HepG2 (cell line): ENCODE measurements around the gene SPTSSA. TPM values are rescaled to one million over a fixed set of nuclear protein-coding genes. Genes with fewer than 3 reads are reported as not detected.

Experiments used
- ATAC-seq: fragments of 200-7000 bp; cut with Tn5 transposase; 3 replicates; pipeline ENCODE4 v1.9.1; 2020; ENCODE audit warnings: mild to moderate bottlenecking, moderate library complexity
- BruUV-seq: library from RNA; stranded (reverse); fragments of 400-500 nt; replicated peaks from 2 replicates; lab custom pipeline; 2021; lab: Mats Ljungman, UMichigan
- CTCF ChIA-PET: fragments of 300-600 bp; formaldehyde crosslinking; extraction: SDS; loops from one replicate; lab custom pipeline; 2021; ENCODE audit warnings: low total read pairs, inconsistent platforms, low intra/inter-chr PET ratio; lab: Yijun Ruan, JAX
- POLR2A ChIA-PET: fragments of 350-600 bp; sonication (Branson Sonifier 250); formaldehyde crosslinking; loops from one replicate; lab custom pipeline; 2020; ENCODE audit warnings: antibody characterized with exemption, inconsistent platforms; lab: Yijun Ruan, JAX
- DNase-seq: peaks from one replicate; pipeline ENCODE4 v3.0.0-alpha.2; 2015; ENCODE audit warnings: low spot score
- FAIRE-seq: peaks from 3 replicates; lab custom pipeline; 2011; peaks lifted over from hg19 to GRCh38; lab: Jason Lieb, UNC
- H2AFZ ChIP-seq: one replicate; pipeline ENCODE4 v1.6.1; 2011; ENCODE audit warnings: low read length, inconsistent platforms
- H3K27ac ChIP-seq: fragments of 300-600 bp; 3 replicates; pipeline ENCODE4 v1.8.0; 2011; ENCODE audit warnings: mixed run types, mild to moderate bottlenecking, mixed read lengths, low read length, inconsistent platforms; ENCODE audit not compliant: insufficient read depth; ENCODE audit errors: extremely low read length
- H3K27me3 ChIP-seq, 2 experiments: fragments of 200-600 bp in 1 of 2; 2 replicates in 1 of 2; 3 replicates in 1 of 2; pipeline versions ENCODE4 v1.6.0 to v1.8.0; 2011; ENCODE audit warnings: low read length in 2 of 2, mild to moderate bottlenecking in 2 of 2, moderate library complexity in 2 of 2, inconsistent platforms in 1 of 2; ENCODE audit not compliant: insufficient read depth in 2 of 2, control insufficient read depth in 1 of 2
- H3K36me3 ChIP-seq, 2 experiments: fragments of 200-600 bp in 1 of 2; replicated peaks in 1 of 2; 2 replicates in 1 of 2; 3 replicates in 1 of 2; pipeline versions ENCODE4 v1.5.1 to v1.8.0; 2011; ENCODE audit warnings: low read length in 2 of 2, inconsistent platforms in 1 of 2; ENCODE audit not compliant: insufficient read depth in 2 of 2, control insufficient read depth in 1 of 2
- H3K4me1 ChIP-seq: 2 replicates; pipeline ENCODE4 v1.5.1; 2012; ENCODE audit warnings: low read length, inconsistent platforms; ENCODE audit not compliant: insufficient read depth
- H3K4me2 ChIP-seq: 2 replicates; pipeline ENCODE4 v1.6.0; 2011; ENCODE audit warnings: low read depth, low read length, inconsistent platforms
- H3K4me3 ChIP-seq, 3 experiments: fragments of 200-600 bp in 1 of 3; sonication (generic), shearing (Covaris generic) in 1 of 3; replicated peaks in 1 of 3; 2 replicates each; pipeline ENCODE4 v1.5.1; 2011 to 2016; ENCODE audit warnings: low read length in 3 of 3, inconsistent platforms in 2 of 3, low read depth in 2 of 3, mild to moderate bottlenecking in 2 of 3, control low read depth in 1 of 3, mixed read lengths in 1 of 3; ENCODE audit not compliant: insufficient read depth in 1 of 3
- H3K79me2 ChIP-seq: one replicate; pipeline ENCODE4 v1.6.1; 2011; ENCODE audit warnings: low read length, inconsistent platforms; ENCODE audit not compliant: insufficient read depth
- H3K9ac ChIP-seq: 2 replicates; pipeline ENCODE4 v1.6.0; 2011; ENCODE audit warnings: mild to moderate bottlenecking, low read depth, low read length, inconsistent platforms; ENCODE audit not compliant: insufficient read depth
- H3K9me3 ChIP-seq: 2 replicates; pipeline ENCODE4 v1.5.1; 2012; ENCODE audit warnings: mild to moderate bottlenecking, low read length
- H4K20me1 ChIP-seq: 2 replicates; pipeline ENCODE4 v1.6.0; 2011; ENCODE audit warnings: inconsistent platforms, mild to moderate bottlenecking, low read length, moderate library complexity; ENCODE audit not compliant: insufficient read depth
- ADNP ChIP-seq: sonication (generic); formaldehyde crosslinking; IDR thresholded peaks from 2 replicates; pipeline ENCODE4 v1.4.0; 2020; ENCODE audit warnings: missing genetic modification reagents
- FOSL1 ChIP-seq: sonication (generic); formaldehyde crosslinking; IDR thresholded peaks from 2 replicates; pipeline ENCODE4 v1.9.0; 2021; ENCODE audit warnings: missing genetic modification reagents, borderline replicate concordance
- HDAC2 ChIP-seq: sonication (generic); formaldehyde crosslinking; IDR thresholded peaks from 2 replicates; pipeline ENCODE4 v1.4.0; 2020; ENCODE audit warnings: missing genetic modification reagents
- MIER3 ChIP-seq: IDR thresholded peaks from 2 replicates; pipeline ENCODE4 v1.6.1; 2016; ENCODE audit warnings: missing compliant biosample characterization, borderline replicate concordance
- NCOR1 ChIP-seq: fragments of 200-600 bp; sonication (generic); IDR thresholded peaks from 2 replicates; pipeline ENCODE4 v1.7.0; 2017; ENCODE audit warnings: antibody characterized with exemption, low read length, borderline replicate concordance
- PRPF4 ChIP-seq: fragments of 200-400 bp; formaldehyde crosslinking; IDR thresholded peaks from 2 replicates; pipeline ENCODE4 v1.6.1; 2016; ENCODE audit warnings: low read length, low read depth; ENCODE audit not compliant: poor library complexity, severe bottlenecking
- RARA ChIP-seq: IDR thresholded peaks from 2 replicates; pipeline ENCODE4 v1.6.1; 2016; ENCODE audit warnings: missing genetic modification reagents, missing compliant biosample characterization
- TCF7 ChIP-seq: sonication (generic); IDR thresholded peaks from 2 replicates; pipeline ENCODE4 v1.6.1; 2016; ENCODE audit warnings: antibody characterized with exemption, low read depth
- ZKSCAN1 ChIP-seq: fragments of 150-350 bp; IDR thresholded peaks from 2 replicates; pipeline ENCODE4 v1.6.1; 2014; ENCODE audit warnings: low read length
- ZMYM2 ChIP-seq: sonication (generic); formaldehyde crosslinking; IDR thresholded peaks from 2 replicates; pipeline ENCODE4 v1.8.0; 2022; ENCODE audit warnings: mild to moderate bottlenecking, missing genetic modification reagents
- ZNF362 ChIP-seq: sonication (generic); formaldehyde crosslinking; IDR thresholded peaks from 2 replicates; pipeline ENCODE4 v1.4.0; 2020; ENCODE audit warnings: missing genetic modification reagents, mild to moderate bottlenecking, borderline replicate concordance
- WGBS: methylation state at CpG from one replicate; pipeline ENCODE4 v1.1.6; 2017; ENCODE audit warnings: low lambda C conversion rate; 5-methylcytosine and 5-hydroxymethylcytosine counted together
- in situ Hi-C: cut with HindIII; loops from 2 replicates; pipeline ENCODE4 v1.10.0; 2017; ENCODE audit warnings: low pct_unique_long_range_greater_than_20kb; ENCODE audit not compliant: extremely low pct_ligation_motif_present
- intact Hi-C: fragments of 100-400 bp; cut with micrococcal nuclease; formaldehyde crosslinking; loops from one replicate; pipeline ENCODE4 v1.10.0; 2022; ENCODE audit not compliant: unreplicated experiment
- polyA plus RNA-seq, 8 experiments: library from polyadenylated mRNA; depleted of rRNA in 3 of 8; stranded (reverse) in 7 of 8; unstranded in 1 of 8; fragments of >200 nt; fragmentation: Illumina TruSeq in 4 of 8; extraction: Trizol in 4 of 8; gene quantifications; 2 replicates each; pipeline versions ENCODE4 v1.2.1 to v1.2.3, GENCODE V29; 2011 to 2016; ENCODE audit warnings: low read depth in 4 of 8, missing spikeins in 1 of 8, mixed read lengths in 1 of 8; ENCODE audit not compliant: insufficient read depth in 1 of 8
- total RNA-seq, 5 experiments: library from RNA; depleted of rRNA; stranded (reverse); fragments of >200 nt; fragmentation: Illumina TruSeq; extraction: Trizol; gene quantifications; 2 replicates each; pipeline ENCODE4 v1.2.3, GENCODE V29; 2016; ENCODE audit warnings: low read depth in 1 of 5
- TF ChIP-seq, protein P1 (sequence below): sonication (generic); formaldehyde crosslinking; IDR thresholded peaks from 2 replicates; pipeline ENCODE4 v1.4.0; 2020; ENCODE audit warnings: missing genetic modification reagents
- TF ChIP-seq, protein P2 (sequence below): IDR thresholded peaks from 2 replicates; pipeline ENCODE4 v1.4.0; 2020; ENCODE audit warnings: mild to moderate bottlenecking, missing genetic modification reagents

The SPTSSA gene
- total and polyA plus RNA-seq, 2 of the 13 experiments (the other 11 are each of a cell fraction or from before 2014, with no cell fraction given): 19.1 to 86.1 TPM

GRCh38 chr14:34507884-34508283 lies 45.8 kb upstream of the SPTSSA start:
- Histone ChIP-seq H3K9ac (no peak overlapping the region), H3K79me2 (no peaks in the 10 kb centered on the region), H3K36me3 (no peaks in the 10 kb centered on the region), H3K4me3 (no peak overlapping the region), H2AFZ (no peak overlapping the region), H3K27me3 (no peaks in the 10 kb centered on the region), H4K20me1 (no peaks in the 10 kb centered on the region), H3K27ac (no peak overlapping the region), H3K9me3 (no peaks in the 10 kb centered on the region), H3K4me2 (0 out of 2 replicates have a peak overlapping the region, but pooled peaks have one; percentile 22), H3K4me1 (peaks cover 28% of the 10 kb centered on the region)
- WGBS: 80% methylated on average over 11 of the region's 11 CpGs
- DNase-seq (no peak), ATAC-seq (peak; percentile 7), FAIRE-seq (no peak)
- POLR2A ChIA-PET: interaction anchor here (0.6 kb wide), 1 partner anchor 289 kb away, joined by 3 read pairs; no protein-coding TSS in a partner anchor
- intact Hi-C loops (loop anchor here (5.0 kb wide), 1 partner anchor 2001 kb away; no protein-coding TSS in a partner anchor), in situ Hi-C loops (no loop called here)
- BruUV-seq: no TSS peak
- peak; percentile 55; the same call in 1 of the 2 replicates for TF ChIP-seq ZNF362 (CRISPR knock-in tag)
- TF ChIP-seq, protein P1, sequence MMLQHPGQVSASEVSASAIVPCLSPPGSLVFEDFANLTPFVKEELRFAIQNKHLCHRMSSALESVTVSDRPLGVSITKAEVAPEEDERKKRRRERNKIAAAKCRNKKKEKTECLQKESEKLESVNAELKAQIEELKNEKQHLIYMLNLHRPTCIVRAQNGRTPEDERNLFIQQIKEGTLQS (CRISPR knock-in tag): no peak
- TF ChIP-seq ZKSCAN1: 0 out of 2 replicates have a peak, but pooled peaks have one; percentile 1
- TF ChIP-seq HDAC2 (CRISPR knock-in tag): 0 out of 2 replicates have a peak, but pooled peaks have one; percentile 2
- CTCF ChIA-PET: no interaction called here

DNA sequence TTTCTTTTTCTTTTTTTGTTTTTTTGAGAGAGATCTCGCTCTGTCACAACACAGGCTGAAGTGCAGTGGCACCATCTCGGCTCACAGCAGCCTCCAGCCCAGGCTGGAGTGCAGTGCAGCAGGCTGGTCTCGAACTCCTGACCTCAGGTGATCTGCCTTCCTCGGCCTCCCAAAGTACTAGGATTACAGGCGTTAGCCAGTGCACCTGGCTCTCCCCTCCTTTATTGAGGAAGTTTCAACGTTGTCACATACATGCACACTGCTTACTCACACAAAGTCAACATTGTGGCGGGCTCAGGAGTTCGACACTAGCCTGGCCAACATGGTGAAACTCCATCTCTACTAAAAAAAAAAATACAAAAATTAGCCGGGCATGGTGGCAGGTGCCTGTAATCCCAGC lies 45.4 kb upstream of the SPTSSA start:
- Histone ChIP-seq H4K20me1 (no peaks in the 10 kb centered on the region), H2AFZ (no peak overlapping the region), H3K4me1 (peaks cover 28% of the 10 kb centered on the region), H3K4me2 (0 out of 2 replicates have a peak overlapping the region, but pooled peaks have one; percentile 22), H3K4me3 (no peak overlapping the region), H3K36me3 (no peaks in the 10 kb centered on the region), H3K9me3 (no peaks in the 10 kb centered on the region), H3K79me2 (no peaks in the 10 kb centered on the region), H3K27ac (no peak overlapping the region), H3K9ac (no peak overlapping the region), H3K27me3 (no peaks in the 10 kb centered on the region)
- in situ Hi-C loops: no loop called here
- CTCF ChIA-PET: no interaction called here
- intact Hi-C loops: loop anchor here (5.0 kb wide), 1 partner anchor 2000 kb away; no protein-coding TSS in a partner anchor
- BruUV-seq: no TSS peak
- DNase-seq (peak; percentile 65), ATAC-seq (peak; percentile 65), FAIRE-seq (no peak)
- 24% methylated on average over 9 of the region's 9 CpGs for WGBS
- POLR2A ChIA-PET: interaction anchor here (0.6 kb wide), 1 partner anchor 289 kb away, joined by 3 read pairs; no protein-coding TSS in a partner anchor
- TF ChIP-seq TCF7 (peak; percentile 22; the same call in 1 of the 2 replicates), PRPF4 (peak; percentile 34), MIER3 (peak; percentile 70; the same call in 1 of the 2 replicates), ADNP (CRISPR knock-in tag) (peak; percentile 20; the same call in 1 of the 2 replicates), RARA (CRISPR knock-in tag) (peak; percentile 37; the same call in 1 of the 2 replicates), NCOR1 (0 out of 2 replicates have a peak, but pooled peaks have one; percentile 18), FOSL1 (CRISPR knock-in tag) (0 out of 2 replicates have a peak, but pooled peaks have one; percentile 13), ZMYM2 (CRISPR knock-in tag) (peak; percentile 76)
- TF ChIP-seq, protein P2, sequence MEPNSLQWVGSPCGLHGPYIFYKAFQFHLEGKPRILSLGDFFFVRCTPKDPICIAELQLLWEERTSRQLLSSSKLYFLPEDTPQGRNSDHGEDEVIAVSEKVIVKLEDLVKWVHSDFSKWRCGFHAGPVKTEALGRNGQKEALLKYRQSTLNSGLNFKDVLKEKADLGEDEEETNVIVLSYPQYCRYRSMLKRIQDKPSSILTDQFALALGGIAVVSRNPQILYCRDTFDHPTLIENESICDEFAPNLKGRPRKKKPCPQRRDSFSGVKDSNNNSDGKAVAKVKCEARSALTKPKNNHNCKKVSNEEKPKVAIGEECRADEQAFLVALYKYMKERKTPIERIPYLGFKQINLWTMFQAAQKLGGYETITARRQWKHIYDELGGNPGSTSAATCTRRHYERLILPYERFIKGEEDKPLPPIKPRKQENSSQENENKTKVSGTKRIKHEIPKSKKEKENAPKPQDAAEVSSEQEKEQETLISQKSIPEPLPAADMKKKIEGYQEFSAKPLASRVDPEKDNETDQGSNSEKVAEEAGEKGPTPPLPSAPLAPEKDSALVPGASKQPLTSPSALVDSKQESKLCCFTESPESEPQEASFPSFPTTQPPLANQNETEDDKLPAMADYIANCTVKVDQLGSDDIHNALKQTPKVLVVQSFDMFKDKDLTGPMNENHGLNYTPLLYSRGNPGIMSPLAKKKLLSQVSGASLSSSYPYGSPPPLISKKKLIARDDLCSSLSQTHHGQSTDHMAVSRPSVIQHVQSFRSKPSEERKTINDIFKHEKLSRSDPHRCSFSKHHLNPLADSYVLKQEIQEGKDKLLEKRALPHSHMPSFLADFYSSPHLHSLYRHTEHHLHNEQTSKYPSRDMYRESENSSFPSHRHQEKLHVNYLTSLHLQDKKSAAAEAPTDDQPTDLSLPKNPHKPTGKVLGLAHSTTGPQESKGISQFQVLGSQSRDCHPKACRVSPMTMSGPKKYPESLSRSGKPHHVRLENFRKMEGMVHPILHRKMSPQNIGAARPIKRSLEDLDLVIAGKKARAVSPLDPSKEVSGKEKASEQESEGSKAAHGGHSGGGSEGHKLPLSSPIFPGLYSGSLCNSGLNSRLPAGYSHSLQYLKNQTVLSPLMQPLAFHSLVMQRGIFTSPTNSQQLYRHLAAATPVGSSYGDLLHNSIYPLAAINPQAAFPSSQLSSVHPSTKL (CRISPR knock-in tag): peak; percentile 26; the same call in 1 of the 2 replicates
